Neural crest cell (in vitro differentiated cells): ENCODE measurements around the gene STT3A. TPM values are rescaled to one million over a fixed set of nuclear protein-coding genes. Genes with fewer than 3 reads are reported as not detected.

Source experiments
- DNase-seq: peaks from one replicate; pipeline ENCODE4 v3.0.0; 2021; ENCODE audit warnings: low read depth, mixed read lengths, low spot score
- H3K27ac Mint-ChIP-seq: one replicate; pipeline ENCODE4 v1.8.0; 2021; ENCODE audit warnings: mild to moderate bottlenecking, mixed read lengths; ENCODE audit not compliant: unreplicated experiment
- H3K27me3 Mint-ChIP-seq: 2 replicates; pipeline ENCODE4 v1.8.0; 2021; ENCODE audit warnings: low read depth, mild to moderate bottlenecking, mixed read lengths
- H3K36me3 Mint-ChIP-seq: 2 replicates; pipeline ENCODE4 v1.8.0; 2021; ENCODE audit warnings: low read depth, mild to moderate bottlenecking, mixed read lengths
- H3K4me1 Mint-ChIP-seq: 2 replicates; pipeline ENCODE4 v1.8.0; 2021; ENCODE audit warnings: mixed read lengths
- H3K4me3 Mint-ChIP-seq: one replicate; pipeline ENCODE4 v1.8.0; 2021; ENCODE audit warnings: mild to moderate bottlenecking, mixed read lengths
- H3K9me3 Mint-ChIP-seq: 2 replicates; pipeline ENCODE4 v1.8.0; 2021; ENCODE audit warnings: mixed read lengths
- total RNA-seq: library from RNA; stranded (reverse); gene quantifications from 2 replicates; pipeline ENCODE4 v1.2.1, GENCODE V29; 2021
- TF ChIP-seq, protein P1 (sequence below): fragments of 200-600 bp; sonication (generic); conservative IDR thresholded peaks from 2 replicates; pipeline ENCODE4 v1.5.0; 2021; ENCODE audit warnings: antibody characterized with exemption, mild to moderate bottlenecking

The STT3A gene
- total RNA-seq, 1 donor from 2014 or later = 144 TPM

DNA sequence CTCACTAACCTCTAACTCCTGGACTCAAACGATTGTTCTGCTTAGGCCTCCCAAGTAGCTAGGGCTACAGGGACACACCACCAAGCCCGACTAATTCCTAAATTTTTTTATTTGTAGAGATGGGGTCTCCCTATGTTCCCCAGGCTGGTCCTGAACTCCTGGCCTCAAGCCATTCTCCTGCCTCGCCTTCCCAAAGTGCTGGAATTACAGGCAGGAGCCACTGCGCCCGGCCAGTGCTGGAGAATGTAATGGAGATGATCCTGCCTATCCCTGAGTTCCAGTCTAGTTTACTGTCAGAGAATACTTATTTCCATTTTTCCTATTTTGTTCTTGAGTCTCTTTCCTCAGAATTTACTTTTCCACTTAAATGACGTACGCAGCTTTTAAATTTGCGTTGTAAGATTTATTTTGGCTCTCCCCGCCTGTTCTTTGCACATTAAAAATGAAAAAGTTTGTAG is 32.1 kb downstream of the STT3A start, which contains the start of gene CHEK1:
Gene CHEK1, plus strand, starts transcription at position 408 of the 458 bp plus-strand sequence. CDS start 1,606 bp downstream, outside the sequence.
- Mint-ChIP-seq H3K27ac (peak within 1 kb of the TSS; percentile 96), H3K27me3 (peaks cover 2% of the 10 kb centered on the region), H3K4me1 (peaks cover 28% of the 10 kb centered on the region), H3K9me3 (no peaks in the 10 kb centered on the region), H3K4me3 (peak within 1 kb of the TSS; percentile 93), H3K36me3 (peaks cover 1% of the 10 kb centered on the region)
- TF ChIP-seq, protein P1, sequence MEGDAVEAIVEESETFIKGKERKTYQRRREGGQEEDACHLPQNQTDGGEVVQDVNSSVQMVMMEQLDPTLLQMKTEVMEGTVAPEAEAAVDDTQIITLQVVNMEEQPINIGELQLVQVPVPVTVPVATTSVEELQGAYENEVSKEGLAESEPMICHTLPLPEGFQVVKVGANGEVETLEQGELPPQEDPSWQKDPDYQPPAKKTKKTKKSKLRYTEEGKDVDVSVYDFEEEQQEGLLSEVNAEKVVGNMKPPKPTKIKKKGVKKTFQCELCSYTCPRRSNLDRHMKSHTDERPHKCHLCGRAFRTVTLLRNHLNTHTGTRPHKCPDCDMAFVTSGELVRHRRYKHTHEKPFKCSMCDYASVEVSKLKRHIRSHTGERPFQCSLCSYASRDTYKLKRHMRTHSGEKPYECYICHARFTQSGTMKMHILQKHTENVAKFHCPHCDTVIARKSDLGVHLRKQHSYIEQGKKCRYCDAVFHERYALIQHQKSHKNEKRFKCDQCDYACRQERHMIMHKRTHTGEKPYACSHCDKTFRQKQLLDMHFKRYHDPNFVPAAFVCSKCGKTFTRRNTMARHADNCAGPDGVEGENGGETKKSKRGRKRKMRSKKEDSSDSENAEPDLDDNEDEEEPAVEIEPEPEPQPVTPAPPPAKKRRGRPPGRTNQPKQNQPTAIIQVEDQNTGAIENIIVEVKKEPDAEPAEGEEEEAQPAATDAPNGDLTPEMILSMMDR = no peak
- DNase-seq = no peak

- Mint-ChIP-seq H3K9me3 (no peaks in the 10 kb centered on the region), H3K36me3 (no peaks in the 10 kb centered on the region), H3K4me3 (peak overlapping the region; percentile 93), H3K4me1 (peaks cover 28% of the 10 kb centered on the region), H3K27ac (peak overlapping the region; percentile 96), H3K27me3 (peaks cover 2% of the 10 kb centered on the region)
- TF ChIP-seq, protein P1 = no peak
- DNase-seq = no peak
These were observed 32.6 kb downstream of the STT3A start for GRCh38 chr11:125625225-125625629.

GRCh38 chr11:125625630-125626287 is 33.1 kb downstream of the STT3A start:
- peak; percentile 93 for DNase-seq
- Mint-ChIP-seq H3K9me3 (no peaks in the 10 kb centered on the region), H3K4me1 (peaks cover 28% of the 10 kb centered on the region), H3K4me3 (peak overlapping the region; percentile 93), H3K27me3 (peaks cover 2% of the 10 kb centered on the region), H3K27ac (peak overlapping the region; percentile 96), H3K36me3 (no peaks in the 10 kb centered on the region)
- TF ChIP-seq, protein P1 = no peak

DNA sequence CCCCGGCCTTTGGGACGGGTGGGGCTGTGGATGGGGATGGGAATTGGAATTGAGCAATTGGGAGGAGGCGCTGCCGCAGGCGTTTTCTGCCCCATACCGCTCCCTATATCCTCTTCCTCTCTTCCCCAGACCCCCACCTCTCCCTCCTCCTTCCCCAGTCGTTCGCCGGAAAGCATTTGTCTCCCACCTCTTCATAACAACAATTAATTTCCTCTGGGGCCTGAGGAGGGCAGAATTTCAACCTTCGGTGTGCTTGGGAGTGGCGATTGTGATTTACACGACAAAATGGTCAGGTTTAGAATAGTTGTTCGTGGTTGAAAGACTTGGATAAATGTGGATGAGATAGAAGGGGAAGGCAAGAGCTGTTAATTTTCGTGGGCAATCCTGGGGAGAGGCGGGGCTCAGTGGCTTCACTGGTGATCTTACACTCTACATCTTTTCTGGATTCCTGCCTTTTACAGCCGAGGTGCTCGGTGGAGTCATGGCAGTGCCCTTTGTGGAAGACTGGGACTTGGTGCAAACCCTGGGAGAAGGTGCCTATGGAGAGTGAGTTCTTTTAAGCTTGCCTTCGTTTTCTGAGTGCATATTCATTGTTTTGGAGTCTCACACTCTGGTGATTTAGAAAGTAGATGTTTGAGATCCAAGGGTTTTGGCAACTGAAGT is 33.8 kb downstream of the STT3A start:
- no peak for DNase-seq
- peaks cover 28% of the 10 kb centered on the region for H3K4me1 Mint-ChIP-seq
- H3K4me3 Mint-ChIP-seq = peak overlapping the region; percentile 93
- TF ChIP-seq, protein P1 = peak; percentile 40
- peak overlapping the region; percentile 90 for H3K27ac Mint-ChIP-seq
- no peaks in the 10 kb centered on the region for H3K36me3 Mint-ChIP-seq
- H3K27me3 Mint-ChIP-seq = peaks cover 2% of the 10 kb centered on the region
- no peaks in the 10 kb centered on the region for H3K9me3 Mint-ChIP-seq

GRCh38 chr11:125627236-125627910 is 34.7 kb downstream of the STT3A start:
- TF ChIP-seq, protein P1 = no peak
- no peaks in the 10 kb centered on the region for H3K36me3 Mint-ChIP-seq
- no peaks in the 10 kb centered on the region for H3K9me3 Mint-ChIP-seq
- DNase-seq = no peak
- peak overlapping the region; percentile 93 for H3K4me3 Mint-ChIP-seq
- peaks cover 28% of the 10 kb centered on the region for H3K4me1 Mint-ChIP-seq
- H3K27ac Mint-ChIP-seq = no peak overlapping the region
- peaks cover 2% of the 10 kb centered on the region for H3K27me3 Mint-ChIP-seq
